Vagina (tissue), 2 donors: ENCODE measurements around the gene DCLK2.

Experiments
- CTCF ChIP-seq, 3 experiments: fragments of 450-650 bp in 2 of 3; fragments of 200-600 bp in 1 of 3; sonication (generic) in 1 of 3; IDR thresholded peaks; one replicate each; pipeline ENCODE4 v1.5.1; 2017 to 2019; ENCODE audit warnings: antibody characterized with exemption in 3 of 3, mild to moderate bottlenecking in 2 of 3, moderate library complexity in 2 of 3
- POLR2A ChIP-seq, 2 donors: fragments of 450-650 bp; IDR thresholded peaks; one replicate each; pipeline ENCODE4 v1.6.1; 2017; ENCODE audit warnings: antibody characterized with exemption in 2 of 2, mild to moderate bottlenecking in 2 of 2, moderate library complexity in 2 of 2

- TF ChIP-seq CTCF (IDR thresholded peaks at IDR 0.05) = no peak
- no peak for TF ChIP-seq POLR2A (IDR thresholded peaks at IDR 0.05)
These were observed 114.7 kb downstream of the DCLK2 start for GRCh38 chr4:150192986-150193385.
